B cell (primary cell): ENCODE results near the gene TYK2. TPM values are rescaled to one million over a fixed set of nuclear protein-coding genes. Genes with fewer than 3 reads are reported as not detected.

Experiments
- ATAC-seq: fragments of 200-7000 bp; cut with Tn5 transposase; one replicate; pipeline ENCODE4 v1.10.0; 2021; ENCODE audit warnings: low read depth, mild to moderate bottlenecking, moderate number of reproducible peaks, moderate library complexity
- CTCF ChIA-PET: fragments of 350-600 bp; sonication (Branson Sonifier 250); formaldehyde crosslinking; loops from one replicate; lab custom pipeline; 2021; ENCODE audit warnings: antibody characterized with exemption, inconsistent platforms; lab: Charles Lee
- POLR2A ChIA-PET: fragments of 350-600 bp; sonication (Branson Sonifier 250); formaldehyde crosslinking; loops from one replicate; lab custom pipeline; 2021; ENCODE audit warnings: antibody characterized with exemption; lab: Charles Lee
- DNase-seq: peaks from one replicate; pipeline ENCODE4 v3.0.0; 2013
- H2AFZ ChIP-seq: 2 replicates; pipeline ENCODE4 v1.6.1; 2012; ENCODE audit warnings: mild to moderate bottlenecking, low read depth, low read length; ENCODE audit not compliant: insufficient read depth, poor library complexity, severe bottlenecking
- H3K27ac ChIP-seq, 2 donors: 1 replicate in 1 of 2; 2 replicates in 1 of 2; pipeline ENCODE4 v1.5.1; 2012 to 2013; ENCODE audit warnings: low read length in 2 of 2, mild to moderate bottlenecking in 2 of 2, moderate library complexity in 1 of 2
- H3K27me3 ChIP-seq, 4 experiments: fragments of 200-600 bp in 1 of 4; sonication (generic) in 1 of 4; replicated peaks in 1 of 4; 1 replicate in 2 of 4; 2 replicates in 2 of 4; pipeline versions ENCODE4 v1.6.1 to v1.7.0; 2013 to 2016; ENCODE audit warnings: low read length in 3 of 4, mild to moderate bottlenecking in 2 of 4, mixed read lengths in 1 of 4, moderate library complexity in 1 of 4; ENCODE audit not compliant: insufficient read depth in 4 of 4, control insufficient read depth in 3 of 4; ENCODE audit errors: control extremely low read depth in 1 of 4
- H3K36me3 ChIP-seq, 2 experiments: replicated peaks in 1 of 2; 1 replicate in 1 of 2; 2 replicates in 1 of 2; pipeline versions ENCODE4 v1.6.1 to v1.7.1; 2013; ENCODE audit warnings: low read length in 1 of 2; ENCODE audit not compliant: insufficient read depth in 2 of 2, control insufficient read depth in 1 of 2; ENCODE audit errors: control extremely low read depth in 1 of 2, extremely low read depth in 1 of 2
- H3K4me1 ChIP-seq, 2 donors: fragments of 200-600 bp in 1 of 2; sonication (generic) in 1 of 2; 1 replicate in 1 of 2; 2 replicates in 1 of 2; pipeline versions ENCODE4 v1.5.1 to v1.6.1; 2013 to 2017; ENCODE audit warnings: low read length in 2 of 2; ENCODE audit not compliant: control insufficient read depth in 2 of 2, insufficient read depth in 2 of 2
- H3K4me2 ChIP-seq: replicated peaks from 2 replicates; pipeline ENCODE3; 2012; ENCODE audit warnings: mild to moderate bottlenecking, low read depth, low read length; ENCODE audit not compliant: poor library complexity, severe bottlenecking
- H3K4me3 ChIP-seq, 5 experiments: fragments of 200-600 bp in 1 of 5; sonication (generic) in 1 of 5; 1 replicate in 3 of 5; 2 replicates in 2 of 5; pipeline versions ENCODE4 v1.5.1 to v1.7.0; 2011 to 2016; ENCODE audit warnings: low read length in 4 of 5, mild to moderate bottlenecking in 4 of 5, low read depth in 2 of 5, control low read depth in 1 of 5, moderate library complexity in 1 of 5; ENCODE audit not compliant: insufficient read depth in 1 of 5; ENCODE audit errors: control extremely low read depth in 1 of 5, extremely low read depth in 1 of 5
- H3K79me2 ChIP-seq: fragments of 200-600 bp; sonication (generic); one replicate; pipeline ENCODE4 v1.6.0; 2016; ENCODE audit warnings: low read length; ENCODE audit not compliant: control insufficient read depth, insufficient read depth
- H3K9ac ChIP-seq: fragments of 200-600 bp; sonication (generic); 2 replicates; pipeline ENCODE4 v1.6.1; 2017; ENCODE audit warnings: mild to moderate bottlenecking, low read length, moderate library complexity
- H3K9me3 ChIP-seq, 3 donors: one replicate each; pipeline versions ENCODE4 v1.6.1 to v1.7.1; 2013; ENCODE audit warnings: low read length in 2 of 3; ENCODE audit not compliant: control insufficient read depth in 2 of 3, insufficient read depth in 1 of 3; ENCODE audit errors: control extremely low read depth in 1 of 3
- H4K20me1 ChIP-seq: 2 replicates; pipeline ENCODE4 v1.6.0; 2012; ENCODE audit warnings: mild to moderate bottlenecking, low read length; ENCODE audit not compliant: insufficient read depth, control insufficient read depth, poor library complexity, severe bottlenecking
- H3K27ac Mint-ChIP-seq: one replicate; pipeline ENCODE4 v1.8.0; 2021; ENCODE audit warnings: mixed read lengths
- H3K27me3 Mint-ChIP-seq: one replicate; pipeline ENCODE4 v1.8.0; 2021; ENCODE audit warnings: mixed read lengths
- H3K4me1 Mint-ChIP-seq: one replicate; pipeline ENCODE4 v1.8.0; 2021; ENCODE audit warnings: mixed read lengths
- H3K4me3 Mint-ChIP-seq: one replicate; pipeline ENCODE4 v1.8.0; 2021; ENCODE audit warnings: mixed read lengths
- H3K9me3 Mint-ChIP-seq: one replicate; pipeline ENCODE4 v1.8.0; 2022; ENCODE audit warnings: mixed read lengths; ENCODE audit not compliant: insufficient read depth
- EZH2 ChIP-seq: IDR thresholded peaks from 2 replicates; pipeline ENCODE4 v1.6.1; 2012; ENCODE audit warnings: borderline replicate concordance, low read depth, mild to moderate bottlenecking, moderate library complexity, low read length; ENCODE audit not compliant: insufficient read depth, poor library complexity, severe bottlenecking
- WGBS: methylation state at CpG from one replicate; pipeline ENCODE4 v1.1.5; 2013; ENCODE audit warnings: missing lambda C conversion rate; ENCODE audit not compliant: insufficient coverage; 5-methylcytosine and 5-hydroxymethylcytosine counted together
- intact Hi-C: fragments of 100-400 bp; cut with micrococcal nuclease; formaldehyde crosslinking; loops from one replicate; pipeline ENCODE4 v1.10.0; 2022
- polyA plus RNA-seq: library from polyadenylated mRNA; depleted of rRNA; stranded (reverse); fragments of >200 nt; gene quantifications from 2 replicates; pipeline ENCODE4 v1.2.3, GENCODE V29; 2012
- total RNA-seq, 2 donors: library from RNA; stranded (reverse); fragments of 120-200 nt in 1 of 2; gene quantifications; 1 replicate in 1 of 2; 2 replicates in 1 of 2; pipeline versions ENCODE4 v1.2.3 to v1.2.4, GENCODE V29; 2013 to 2022
- TF ChIP-seq, protein P1 (sequence below): fragments of 200-600 bp; IDR thresholded peaks from one replicate; pipeline ENCODE4 v1.8.0; 2022; ENCODE audit warnings: antibody characterized with exemption, mild to moderate bottlenecking

The TYK2 gene
- total and polyA plus RNA-seq, 2 donors (not counting 1 experiment from before 2014, with no cell fraction given) = 337 to 343 TPM

DNA sequence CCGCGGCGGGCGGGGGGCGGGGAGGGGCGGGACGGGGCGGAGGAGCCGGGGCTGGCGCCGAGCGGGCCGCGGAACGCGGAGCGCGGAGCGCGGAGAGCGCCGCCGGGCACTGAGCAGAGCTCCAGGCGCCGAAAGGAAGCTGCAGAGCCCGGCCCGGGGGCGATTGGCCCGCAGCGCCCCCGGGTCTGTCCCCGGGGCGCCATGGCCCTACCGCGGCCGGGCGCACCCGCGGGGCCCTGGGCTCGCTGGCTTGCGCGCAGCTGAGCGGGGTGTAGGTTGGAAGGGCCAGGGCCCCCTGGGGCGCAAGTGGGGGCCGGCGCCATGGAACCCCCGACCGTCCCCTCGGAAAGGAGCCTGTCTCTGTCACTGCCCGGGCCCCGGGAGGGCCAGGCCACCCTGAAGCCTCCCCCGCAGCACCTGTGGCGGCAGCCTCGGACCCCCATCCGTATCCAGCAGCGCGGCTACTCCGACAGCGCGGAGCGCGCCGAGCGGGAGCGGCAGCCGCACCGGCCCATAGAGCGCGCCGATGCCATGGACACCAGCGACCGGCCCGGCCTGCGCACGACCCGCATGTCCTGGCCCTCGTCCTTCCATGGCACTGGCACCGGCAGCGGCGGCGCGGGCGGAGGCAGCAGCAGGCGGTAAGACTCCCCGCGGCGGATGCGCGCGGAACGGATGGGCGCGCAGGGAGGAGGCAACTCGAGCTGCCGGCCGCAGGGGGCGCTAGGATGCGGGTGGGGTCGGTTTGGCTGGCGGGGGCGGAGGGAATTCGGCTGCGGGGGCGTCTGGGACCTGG, 40.3 kb upstream of the TYK2 start, which contains the start of gene PDE4A:
Gene PDE4A, plus strand, starts transcription at position 95 of the 796 bp plus-strand sequence. Its CDS starts 227 bp downstream, at position 322.
- Histone ChIP-seq H3K9ac (peak within 1 kb of the TSS; percentile 62), H3K27ac (no peak within 1 kb of the TSS)

More for the DNA sequence above, 40.3 kb upstream of the TYK2 start, which contains the start of gene PDE4A:
- Histone ChIP-seq H3K9me3 (peaks cover 0 to 30% (median 0%) of the 10 kb centered on the region in 3 donors), H2AFZ (no peak within 1 kb of the TSS), H4K20me1 (no peaks in the 10 kb centered on the region), H3K36me3 (no peaks in the 10 kb centered on the region), H3K4me1 (peaks cover 85 to 89% of the 10 kb centered on the region in 2 donors), H3K4me2 (peak within 1 kb of the TSS; percentile 79), H3K4me3 (peak within 1 kb of the TSS in 3 of 5 experiments; percentile 29 to 55 (median 29)), H3K79me2 (no peaks in the 10 kb centered on the region), H3K27me3 (peaks cover 0 to 76% (median 41%) of the 10 kb centered on the region in 4 experiments)
- WGBS = 2% methylated on average over 101 of the region's 104 CpGs
- DNase-seq = peak; percentile 81
- no peaks in the 10 kb centered on the region for H3K9me3 Mint-ChIP-seq
- TF ChIP-seq EZH2 = peak; percentile 88
- TF ChIP-seq, protein P1, sequence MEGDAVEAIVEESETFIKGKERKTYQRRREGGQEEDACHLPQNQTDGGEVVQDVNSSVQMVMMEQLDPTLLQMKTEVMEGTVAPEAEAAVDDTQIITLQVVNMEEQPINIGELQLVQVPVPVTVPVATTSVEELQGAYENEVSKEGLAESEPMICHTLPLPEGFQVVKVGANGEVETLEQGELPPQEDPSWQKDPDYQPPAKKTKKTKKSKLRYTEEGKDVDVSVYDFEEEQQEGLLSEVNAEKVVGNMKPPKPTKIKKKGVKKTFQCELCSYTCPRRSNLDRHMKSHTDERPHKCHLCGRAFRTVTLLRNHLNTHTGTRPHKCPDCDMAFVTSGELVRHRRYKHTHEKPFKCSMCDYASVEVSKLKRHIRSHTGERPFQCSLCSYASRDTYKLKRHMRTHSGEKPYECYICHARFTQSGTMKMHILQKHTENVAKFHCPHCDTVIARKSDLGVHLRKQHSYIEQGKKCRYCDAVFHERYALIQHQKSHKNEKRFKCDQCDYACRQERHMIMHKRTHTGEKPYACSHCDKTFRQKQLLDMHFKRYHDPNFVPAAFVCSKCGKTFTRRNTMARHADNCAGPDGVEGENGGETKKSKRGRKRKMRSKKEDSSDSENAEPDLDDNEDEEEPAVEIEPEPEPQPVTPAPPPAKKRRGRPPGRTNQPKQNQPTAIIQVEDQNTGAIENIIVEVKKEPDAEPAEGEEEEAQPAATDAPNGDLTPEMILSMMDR = peak; percentile 73
- H3K27me3 Mint-ChIP-seq = peaks cover 43% of the 10 kb centered on the region
- ATAC-seq = no peak
- peak within 1 kb of the TSS; percentile 81 for H3K4me3 Mint-ChIP-seq
- ChIA-PET POLR2A (interaction anchor here (1.1 kb wide), 1 partner anchor 9 kb away, joined by 3 read pairs; no protein-coding TSS in a partner anchor), CTCF (interaction anchor here (0.8 to 18.8 kb wide), 5 partner anchors 9 to 151 kb away, joined by 4 to 282 read pairs (median 14); partner anchors contain the start of gene CDC37)
- H3K27ac Mint-ChIP-seq = peak within 1 kb of the TSS; percentile 78
- intact Hi-C loops = no loop called here
- peaks cover 75% of the 10 kb centered on the region for H3K4me1 Mint-ChIP-seq
